Uterus (tissue), 2 donors: ENCODE measurements around the gene CACNA1C.

Experiments used
- POLR2A ChIP-seq, 2 donors: fragments of 450-650 bp; IDR thresholded peaks; one replicate each; pipeline ENCODE4 v1.6.1; 2016; ENCODE audit warnings: antibody characterized with exemption in 2 of 2, mild to moderate bottlenecking in 1 of 2, moderate library complexity in 1 of 2
- TF ChIP-seq, protein P1 (sequence below), 4 experiments: fragments of 200-600 bp in 2 of 4; fragments of 450-650 bp in 2 of 4; sonication (generic) in 2 of 4; IDR thresholded peaks; one replicate each; pipeline ENCODE4 v1.5.1; 2016 to 2019; ENCODE audit warnings: antibody characterized with exemption in 4 of 4, mild to moderate bottlenecking in 2 of 4, moderate library complexity in 1 of 4

DNA sequence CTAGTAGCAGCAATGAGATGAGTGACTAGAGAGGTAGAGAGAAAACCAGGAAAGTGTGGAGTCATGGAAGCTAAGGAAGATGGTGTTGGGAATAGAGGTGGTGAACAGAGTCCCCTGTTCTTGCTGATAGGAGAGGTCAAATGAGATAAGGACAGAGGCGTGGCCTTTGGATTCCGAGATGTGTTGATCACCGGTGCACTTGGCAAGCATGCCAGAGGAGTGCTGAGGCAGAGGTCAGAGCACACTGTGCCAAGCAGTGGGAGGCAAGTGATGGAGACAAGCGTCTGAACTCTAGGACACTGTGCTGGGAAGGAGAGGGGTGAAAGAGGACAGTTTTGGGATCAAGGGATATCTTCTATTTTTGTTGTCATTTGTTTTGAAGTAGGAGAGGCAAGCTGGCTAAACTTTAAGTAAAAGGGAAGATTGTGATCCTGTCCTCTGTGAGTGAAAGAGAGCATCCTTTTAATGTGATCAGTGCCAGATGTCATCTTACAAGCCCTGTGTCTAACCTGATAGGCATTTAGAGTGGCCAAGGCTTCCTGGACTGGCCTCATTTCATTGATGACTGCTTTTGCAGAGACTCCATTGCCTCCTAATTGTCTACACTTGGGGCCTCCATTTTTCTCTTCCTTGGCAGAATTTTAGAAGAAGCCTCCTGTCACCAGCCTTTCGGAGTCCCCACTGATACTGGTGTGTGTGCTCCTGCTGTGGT lies 336.4 kb downstream of the CACNA1C start:
- TF ChIP-seq POLR2A (IDR thresholded peaks at IDR 0.05), result no peak
- TF ChIP-seq, protein P1, sequence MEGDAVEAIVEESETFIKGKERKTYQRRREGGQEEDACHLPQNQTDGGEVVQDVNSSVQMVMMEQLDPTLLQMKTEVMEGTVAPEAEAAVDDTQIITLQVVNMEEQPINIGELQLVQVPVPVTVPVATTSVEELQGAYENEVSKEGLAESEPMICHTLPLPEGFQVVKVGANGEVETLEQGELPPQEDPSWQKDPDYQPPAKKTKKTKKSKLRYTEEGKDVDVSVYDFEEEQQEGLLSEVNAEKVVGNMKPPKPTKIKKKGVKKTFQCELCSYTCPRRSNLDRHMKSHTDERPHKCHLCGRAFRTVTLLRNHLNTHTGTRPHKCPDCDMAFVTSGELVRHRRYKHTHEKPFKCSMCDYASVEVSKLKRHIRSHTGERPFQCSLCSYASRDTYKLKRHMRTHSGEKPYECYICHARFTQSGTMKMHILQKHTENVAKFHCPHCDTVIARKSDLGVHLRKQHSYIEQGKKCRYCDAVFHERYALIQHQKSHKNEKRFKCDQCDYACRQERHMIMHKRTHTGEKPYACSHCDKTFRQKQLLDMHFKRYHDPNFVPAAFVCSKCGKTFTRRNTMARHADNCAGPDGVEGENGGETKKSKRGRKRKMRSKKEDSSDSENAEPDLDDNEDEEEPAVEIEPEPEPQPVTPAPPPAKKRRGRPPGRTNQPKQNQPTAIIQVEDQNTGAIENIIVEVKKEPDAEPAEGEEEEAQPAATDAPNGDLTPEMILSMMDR (IDR thresholded peaks at IDR 0.05), result no peak
